CMK (cell line): ENCODE results near the gene CENPX.
"Not testable (repeated sequence)": the region's sequence is repeated elsewhere in the genome, so short reads cannot be mapped to it uniquely, and the experiment has no call there.

Source experiments
- DNase-seq: peaks from one replicate; pipeline ENCODE4 v3.0.0-alpha.2; 2010; ENCODE audit warnings: low read depth

The CENPX gene

DNA sequence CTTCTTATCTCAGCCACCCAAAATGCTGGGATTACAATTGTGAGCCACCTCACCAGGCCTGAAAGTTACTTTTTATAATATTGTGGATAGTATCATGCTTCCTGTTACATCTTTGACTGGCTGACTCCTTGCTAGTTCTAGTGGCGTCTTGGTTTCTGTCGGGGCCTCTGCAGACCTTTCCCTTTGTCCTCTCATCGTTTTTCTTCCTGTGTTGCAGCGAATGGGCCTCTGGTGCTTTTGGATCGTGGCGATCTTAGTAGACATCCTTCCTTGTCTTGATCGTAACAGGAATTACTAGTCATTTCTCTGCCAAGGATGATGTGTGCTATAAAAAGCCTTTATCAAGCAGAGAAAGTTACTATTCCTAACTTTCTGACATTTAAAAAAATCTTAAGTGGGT is 24.5 kb downstream of the CENPX start:
- no peak for DNase-seq

- DNase-seq: no peak
Observed at GRCh38 chr17:81996757-81997441, 25.8 kb downstream of the CENPX start.

GRCh38 chr17:81996232-81996756 is 26.4 kb downstream of the CENPX start:
- no peak for DNase-seq

DNA sequence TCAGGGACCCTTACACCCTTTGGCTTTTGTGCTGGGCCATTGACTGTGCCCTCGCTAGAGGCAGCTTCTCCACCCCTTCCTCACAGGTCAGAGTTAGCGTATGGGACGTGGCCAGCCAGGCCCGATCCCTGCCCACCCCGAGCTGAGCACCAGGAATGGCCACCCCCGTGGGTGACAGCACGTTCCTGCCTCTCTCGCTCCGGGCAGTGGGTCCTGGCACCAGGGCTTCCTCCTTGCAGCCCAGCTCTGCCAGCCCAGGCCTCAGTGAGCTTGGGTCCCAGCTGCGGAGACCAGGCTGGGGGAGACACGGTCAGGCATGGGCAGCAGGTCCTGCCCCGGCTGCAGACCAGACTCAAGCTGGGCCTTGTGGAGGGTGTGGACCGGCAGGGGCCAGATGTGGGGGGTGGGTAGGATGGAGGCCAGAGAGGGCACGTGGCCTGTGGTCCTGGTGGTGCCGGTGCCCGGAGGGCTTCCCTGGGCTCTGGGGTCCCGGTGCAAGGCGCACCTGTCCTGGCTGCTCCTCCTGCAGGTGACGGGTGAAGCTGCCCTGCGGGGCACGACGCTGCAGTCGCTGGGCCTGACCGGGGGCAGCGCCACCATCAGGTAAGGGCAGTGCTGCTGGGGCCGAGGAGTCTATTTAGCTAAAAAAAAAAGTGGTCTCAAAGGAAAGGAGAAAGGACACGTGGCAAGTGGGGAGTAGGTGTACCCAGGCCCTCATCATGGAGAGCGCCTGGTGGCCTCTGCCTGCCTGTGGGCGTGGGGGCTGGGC is 27.0 kb downstream of the CENPX start:
- no peak for DNase-seq

DNA sequence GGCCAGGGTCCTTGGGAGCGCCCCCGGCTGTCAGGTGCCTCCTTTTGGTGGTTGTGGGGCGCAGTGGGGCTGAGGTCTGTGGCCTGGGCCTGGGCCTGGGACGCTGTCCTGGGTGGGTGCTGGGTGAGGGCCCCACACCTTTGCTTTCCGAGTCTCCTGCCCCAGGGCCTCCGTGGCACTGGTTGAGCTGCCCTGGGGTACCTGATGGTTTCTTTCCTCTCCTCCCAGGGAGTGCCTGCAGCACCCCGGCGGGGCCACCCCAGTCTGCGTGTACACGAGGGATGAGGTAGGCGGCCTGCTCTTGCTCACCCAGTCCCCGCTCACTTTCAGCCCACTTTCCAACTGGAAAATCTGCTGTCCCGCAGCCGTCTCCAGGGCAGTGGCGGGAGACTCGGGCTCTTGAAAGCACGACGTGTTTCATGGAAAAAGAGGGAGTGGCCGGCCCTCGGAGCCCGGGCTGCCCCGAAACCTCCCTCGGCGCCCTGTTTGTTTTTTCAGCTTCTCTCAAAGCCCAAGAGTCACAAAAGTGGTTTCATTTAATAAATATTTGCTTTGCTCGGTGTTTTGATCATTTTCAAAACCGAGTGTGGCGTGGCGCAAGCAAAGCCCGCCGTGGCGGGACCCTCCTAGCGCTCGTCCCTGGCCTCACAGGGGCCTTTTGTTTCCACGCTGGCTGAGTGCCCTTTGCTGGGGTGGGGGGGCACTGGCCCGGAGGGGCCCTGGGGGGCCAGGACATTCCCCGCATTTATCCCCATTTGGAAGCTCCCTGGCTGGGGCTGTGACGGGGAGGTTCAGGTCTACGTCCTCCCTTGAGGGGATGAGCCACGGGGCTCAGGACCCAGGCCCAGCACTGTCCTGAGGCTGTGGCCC is 27.9 kb downstream of the CENPX start:
- DNase-seq: no peak

GRCh38 chr17:81993729-81994592 is 28.7 kb downstream of the CENPX start:
- no peak for DNase-seq

DNA sequence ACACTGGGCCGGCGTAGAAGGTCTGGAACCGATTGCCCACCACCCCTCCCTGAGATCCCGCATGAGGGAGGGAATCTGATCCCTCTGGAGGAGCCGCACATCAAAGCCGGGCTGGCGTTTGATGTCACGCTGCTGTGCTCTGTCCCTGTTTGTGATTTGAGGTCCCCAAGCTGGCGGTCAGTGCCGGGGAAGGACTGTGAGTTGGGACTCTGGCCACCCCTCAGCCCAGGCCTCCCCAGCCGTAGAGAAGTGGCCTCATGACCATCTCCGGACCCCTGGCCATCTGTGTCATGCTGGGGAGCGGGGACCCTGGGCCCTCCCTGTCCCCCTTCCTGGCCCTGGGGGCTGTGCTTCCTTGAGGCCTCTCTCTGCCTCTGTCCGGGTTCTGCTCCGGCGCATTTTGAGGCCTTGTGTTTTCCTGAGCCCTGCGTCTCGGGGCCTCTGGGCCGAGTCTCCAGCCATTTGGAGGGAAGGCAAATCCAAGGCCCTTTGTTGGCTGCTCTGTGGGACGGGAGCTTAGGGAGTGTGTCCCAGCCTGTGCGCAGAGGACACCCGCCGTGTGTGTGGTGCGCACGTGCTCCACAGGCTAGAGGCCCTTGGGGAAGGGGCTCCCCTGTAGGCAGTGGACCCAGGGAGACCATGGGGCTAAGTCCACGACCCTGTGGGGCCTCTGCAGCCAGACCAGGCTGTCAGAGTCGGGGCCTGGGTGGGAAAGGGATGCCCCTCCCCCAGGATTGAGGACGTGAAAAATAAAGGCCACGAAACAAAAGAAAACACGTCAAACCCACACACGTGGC is 30.2 kb downstream of the CENPX start:
- no peak for DNase-seq

GRCh38 chr17:81991684-81992305 is 30.9 kb downstream of the CENPX start:
- DNase-seq: no peak

- no peak for DNase-seq
Observed at GRCh38 chr17:81990836-81991683, 31.6 kb downstream of the CENPX start.

DNA sequence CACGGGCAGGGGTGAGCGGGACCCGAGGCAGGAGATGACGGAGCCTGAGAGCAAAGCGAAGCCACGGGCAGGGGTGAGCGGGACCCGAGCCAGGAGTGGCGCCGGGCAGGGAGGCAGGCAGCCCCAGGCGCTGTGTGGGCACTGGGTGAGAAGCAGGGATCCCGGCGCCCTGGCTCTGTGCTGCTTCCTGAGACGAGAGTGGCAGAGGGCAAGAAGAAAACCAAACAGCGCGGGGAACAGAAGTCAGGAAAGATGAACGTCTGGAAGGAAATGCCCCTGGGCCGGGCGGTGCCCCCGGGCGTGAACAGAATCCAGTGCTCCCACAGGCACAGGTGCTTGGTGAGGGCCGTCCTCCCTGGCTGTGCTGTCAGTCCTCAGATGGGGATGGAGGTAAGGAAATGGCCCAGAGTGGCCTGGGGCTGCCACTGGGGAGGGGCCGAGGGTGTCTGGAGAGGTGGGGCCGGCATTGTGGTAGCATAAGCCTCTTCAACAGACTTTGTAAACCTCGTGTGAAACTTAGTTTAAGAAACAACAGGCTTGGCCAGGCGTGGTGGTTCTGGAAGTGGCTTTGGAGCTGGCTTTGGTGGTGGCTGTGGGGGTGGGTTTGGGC is 35.4 kb downstream of the CENPX start:
- DNase-seq: no peak

DNA sequence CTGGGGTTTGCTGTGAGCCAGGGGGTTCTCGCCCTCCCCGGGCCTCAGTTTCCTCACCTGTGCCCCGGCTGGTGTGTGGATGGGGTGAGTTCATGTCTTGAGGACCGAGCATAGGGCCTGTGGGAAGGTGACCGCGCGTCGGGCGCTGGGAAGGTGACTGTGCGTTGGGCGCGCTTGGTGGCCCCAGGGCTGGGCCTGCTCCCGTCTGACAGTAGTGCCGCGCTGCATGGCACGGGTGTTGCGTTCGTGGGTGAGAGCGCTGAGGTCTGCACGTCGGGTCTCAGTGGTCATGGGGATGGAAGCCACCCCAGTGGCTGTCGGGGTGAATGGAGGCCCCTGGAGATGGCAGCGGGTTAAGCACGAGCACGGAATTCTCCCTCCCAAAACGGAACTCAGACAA is 36.1 kb downstream of the CENPX start:
- DNase-seq: no peak

GRCh38 chr17:81984773-81985410 is 37.8 kb downstream of the CENPX start:
- DNase-seq: no peak

GRCh38 chr17:81983639-81984373 is 38.9 kb downstream of the CENPX start:
- no peak for DNase-seq

DNA sequence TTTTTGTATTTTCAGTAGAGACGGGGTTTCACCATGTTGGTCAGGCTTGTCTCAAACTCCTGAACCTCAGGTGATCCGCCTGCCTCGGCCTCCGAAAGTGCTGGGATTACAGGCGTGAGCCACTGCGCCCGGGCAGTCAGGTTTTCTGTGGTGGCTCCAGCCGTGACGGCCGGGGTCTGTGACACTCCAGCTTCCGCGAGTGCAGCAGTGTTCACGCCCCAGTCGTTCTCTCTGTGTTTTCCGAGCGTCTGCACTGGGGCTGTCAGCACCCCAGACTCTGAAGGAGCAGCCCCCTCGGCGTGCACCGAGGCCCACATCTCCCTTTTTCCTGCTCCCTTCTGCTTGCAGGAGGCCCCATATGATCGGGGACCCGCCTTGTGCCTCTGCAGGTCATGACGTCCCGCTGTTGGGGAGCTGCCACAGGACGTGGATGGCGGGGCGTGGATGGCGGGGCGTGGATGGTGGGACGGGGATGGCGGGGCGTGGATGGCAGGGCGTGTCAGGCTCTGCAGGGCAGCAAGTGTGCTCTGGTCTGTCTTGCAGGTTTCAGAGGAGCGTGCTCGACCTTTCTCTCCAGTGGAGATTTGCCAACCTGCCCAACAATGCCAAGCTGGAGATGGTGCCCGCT is 39.6 kb downstream of the CENPX start:
- no peak for DNase-seq

GRCh38 chr17:81981511-81981910 is 41.2 kb downstream of the CENPX start:
- DNase-seq: not testable (repeated sequence)

GRCh38 chr17:81980707-81981343 is 41.9 kb downstream of the CENPX start:
- no peak for DNase-seq

- no peak for DNase-seq
Observed at GRCh38 chr17:81980122-81980521, 42.6 kb downstream of the CENPX start.
